GM21360 (cell line): ENCODE measurements around the gene TPRN.

Source experiments
- ATAC-seq: cut with Tn5 transposase; IDR thresholded peaks from one replicate; pipeline ENCODE4 v1.9.1; 2021; ENCODE audit warnings: mild to moderate bottlenecking, moderate library complexity; ENCODE audit not compliant: unreplicated experiment

The TPRN gene

GRCh38 chr9:137236936-137237421 lies 36.4 kb upstream of the TPRN start:
- ATAC-seq = no peak

DNA sequence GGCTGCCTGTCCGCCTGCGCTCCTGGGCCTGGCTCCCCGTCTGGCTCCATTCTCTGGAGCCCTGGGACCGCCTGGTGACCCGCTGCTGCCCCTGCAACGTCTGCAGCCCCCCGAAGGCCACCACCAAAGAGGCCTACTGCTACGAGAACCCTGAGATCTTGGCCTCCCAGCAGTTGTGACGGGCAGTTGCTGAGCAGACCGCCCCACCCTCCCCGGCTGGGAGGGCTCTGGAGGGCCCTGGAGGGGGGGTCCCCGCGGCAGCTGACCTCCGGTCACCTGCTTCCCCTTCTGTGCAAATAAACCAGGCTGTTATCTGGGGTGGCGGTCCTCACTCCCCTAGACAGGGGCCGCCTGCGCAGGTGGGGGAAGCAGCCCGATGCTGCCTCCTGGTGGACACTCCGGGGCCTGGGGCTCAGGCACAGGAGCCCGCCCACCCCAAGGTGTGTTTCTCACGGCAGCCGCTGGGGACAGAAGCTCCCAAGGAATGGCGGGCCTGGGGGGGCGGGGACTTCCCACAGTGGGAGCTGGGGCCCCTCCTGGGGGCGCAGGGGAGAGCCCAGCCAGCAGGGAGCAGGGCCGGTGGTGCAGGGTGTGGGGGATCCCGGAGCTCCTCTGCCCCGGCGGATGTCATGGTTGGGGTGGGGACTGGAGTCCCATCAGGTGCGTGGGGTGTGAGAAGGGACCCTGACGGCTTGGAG lies 35.8 kb upstream of the TPRN start:
- no peak for ATAC-seq

DNA sequence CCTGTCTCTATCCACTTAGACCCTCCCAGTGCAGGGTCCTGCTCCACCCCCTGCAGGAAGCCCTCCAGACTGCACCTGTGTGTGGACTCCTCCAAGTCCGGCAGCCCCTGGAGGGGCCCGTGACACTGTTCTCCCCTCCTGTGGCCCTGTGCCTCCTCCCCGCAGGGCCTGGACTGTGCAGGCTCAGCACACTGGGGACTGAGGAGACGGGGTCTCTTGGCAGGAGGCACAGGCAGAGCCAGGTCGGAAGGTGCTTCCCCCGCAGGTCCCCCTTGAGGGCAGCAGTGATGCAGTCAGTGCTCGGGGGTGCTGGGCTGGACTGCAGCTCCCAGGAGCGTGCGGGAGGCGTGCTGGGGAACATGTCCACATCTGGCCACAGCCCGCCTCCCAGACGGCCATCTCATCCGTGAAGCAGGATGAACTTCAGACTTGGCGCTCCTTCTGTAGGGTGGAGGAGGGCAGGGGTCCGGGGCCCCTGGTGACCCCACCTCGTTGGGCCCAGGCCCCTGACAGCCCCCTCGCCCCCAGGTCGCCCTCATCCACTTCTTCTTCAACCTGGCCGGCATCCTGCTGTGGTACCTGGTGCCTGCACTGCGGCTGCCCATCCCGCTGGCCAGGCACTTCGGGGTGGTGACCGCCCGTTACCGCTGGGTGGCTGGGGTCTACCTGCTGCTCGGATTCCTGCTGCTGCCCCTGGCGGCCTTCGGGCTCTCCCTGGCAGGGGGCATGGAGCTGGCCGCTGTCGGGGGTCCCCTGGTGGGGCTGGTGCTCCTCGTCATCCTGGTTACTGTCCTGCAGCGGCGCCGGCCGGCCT lies 35.1 kb upstream of the TPRN start:
- no peak for ATAC-seq

DNA sequence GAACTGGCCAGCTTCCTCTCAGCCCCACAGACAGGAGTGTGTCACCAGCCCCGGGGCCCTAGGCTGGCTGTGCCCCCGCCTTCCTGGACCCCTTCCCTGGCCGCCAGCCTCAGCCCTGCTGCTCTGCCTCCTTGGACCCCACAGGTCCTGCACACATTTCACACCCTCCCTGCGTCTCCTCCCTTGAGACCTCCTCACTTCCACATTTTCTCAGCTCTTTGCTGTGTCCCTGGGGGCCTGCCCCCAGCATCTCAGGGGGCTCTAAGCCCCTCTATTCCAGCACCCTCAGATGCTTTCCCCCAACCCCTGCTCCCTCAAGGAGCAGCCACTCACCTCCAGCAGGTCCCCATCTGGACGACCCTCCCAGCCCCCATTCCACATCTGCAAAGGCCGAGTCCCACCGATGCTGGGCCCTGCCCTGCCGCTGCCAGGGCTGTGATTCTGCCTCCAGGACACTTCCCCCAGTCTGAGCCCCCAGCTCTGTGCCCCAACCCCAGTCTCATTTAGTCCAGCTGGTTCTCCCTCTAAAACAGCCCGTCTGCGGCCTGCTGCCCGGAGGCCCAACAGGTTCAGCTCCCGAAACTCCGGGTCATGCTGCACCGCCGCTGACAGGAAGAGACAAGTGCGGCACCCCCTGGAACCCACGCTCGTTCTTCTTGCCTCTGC lies 34.4 kb upstream of the TPRN start:
- ATAC-seq = no peak

DNA sequence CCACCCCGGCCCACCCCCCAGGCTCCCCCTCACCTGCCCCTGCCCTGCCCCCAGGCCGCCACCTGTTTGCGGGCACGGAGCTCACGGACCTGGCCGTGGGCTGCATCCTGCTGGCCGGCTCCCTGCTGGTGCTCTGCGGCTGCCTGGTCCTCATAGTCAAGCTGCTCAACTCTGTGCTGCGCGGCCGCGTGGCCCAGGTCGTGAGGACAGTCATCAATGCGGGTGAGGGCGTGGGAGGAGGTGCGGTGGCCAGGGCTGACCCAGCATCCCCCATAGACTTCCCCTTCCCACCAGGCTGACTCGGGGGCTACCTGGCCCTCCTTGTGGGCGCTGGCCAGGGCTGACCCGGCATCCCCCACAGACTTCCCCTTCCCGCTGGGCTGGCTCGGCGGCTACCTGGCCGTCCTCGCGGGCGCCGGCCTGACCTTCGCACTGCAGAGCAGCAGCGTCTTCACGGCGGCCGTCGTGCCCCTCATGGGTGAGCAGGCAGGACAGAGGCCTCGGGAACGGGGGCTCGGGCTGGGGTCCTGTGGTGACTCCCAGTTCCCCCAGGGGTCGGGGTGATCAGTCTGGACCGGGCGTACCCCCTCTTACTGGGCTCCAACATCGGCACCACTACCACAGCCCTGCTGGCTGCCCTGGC lies 33.6 kb upstream of the TPRN start:
- no peak for ATAC-seq

- no peak for ATAC-seq
Observed at GRCh38 chr9:137233143-137233980, 32.8 kb upstream of the TPRN start.

GRCh38 chr9:137232510-137232909 lies 32.0 kb upstream of the TPRN start:
- ATAC-seq = no peak

DNA sequence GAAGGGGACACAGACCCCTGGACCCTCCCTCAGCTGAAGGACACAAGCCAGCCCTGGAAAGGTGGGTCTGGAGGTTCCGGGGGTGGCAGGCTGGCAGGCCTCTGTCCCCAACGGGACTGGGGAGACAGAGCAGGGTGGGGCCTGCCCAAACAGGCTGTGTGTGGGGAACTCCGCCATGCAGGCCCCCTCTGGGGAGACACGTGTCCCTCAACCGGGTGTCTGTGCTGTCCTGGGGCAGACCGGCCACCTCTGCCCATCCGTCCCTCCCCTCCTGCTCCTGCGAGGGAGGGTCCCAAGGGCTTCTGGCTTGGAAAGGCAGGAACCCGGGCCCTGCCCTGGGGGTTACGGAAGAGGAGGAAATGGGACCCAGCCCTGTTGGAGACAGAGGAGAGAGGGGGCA lies 31.6 kb upstream of the TPRN start:
- no peak for ATAC-seq

- no peak for ATAC-seq
Observed at GRCh38 chr9:137231372-137232039, 31.0 kb upstream of the TPRN start.

DNA sequence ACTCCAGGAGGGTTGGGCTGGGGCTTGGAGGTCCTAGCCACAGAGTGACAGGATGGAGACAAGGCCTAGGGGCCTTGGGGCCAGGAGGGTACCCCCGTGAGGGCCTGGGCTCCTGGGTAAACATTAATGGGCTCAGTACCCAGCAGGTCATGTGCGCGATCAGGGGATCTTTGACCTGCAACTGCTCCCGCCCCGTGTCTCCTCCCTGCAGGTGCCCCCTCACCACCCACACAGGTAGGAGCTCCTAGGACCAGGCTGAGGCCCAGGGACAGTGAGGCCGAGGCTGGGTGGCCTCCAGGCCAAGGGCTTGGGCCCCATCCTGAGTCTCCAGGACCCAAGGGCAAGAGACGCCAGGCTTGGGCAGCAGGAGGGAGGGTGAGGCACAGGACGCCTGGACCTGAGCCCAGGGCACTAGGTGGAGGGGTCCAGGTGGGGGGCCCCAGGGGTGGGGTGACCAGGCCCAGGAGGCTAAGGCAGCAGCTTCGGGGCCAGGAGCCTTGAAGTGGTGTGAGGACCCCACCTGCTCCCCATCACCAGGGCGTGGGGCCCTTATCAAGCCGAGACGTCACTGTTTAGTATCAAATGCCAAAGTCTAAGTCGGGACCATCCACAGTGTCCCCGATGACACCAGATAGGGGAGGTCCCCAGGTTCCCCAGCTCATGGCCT lies 30.3 kb upstream of the TPRN start, which contains the start of gene SLC34A3:
SLC34A3 (plus strand) TSS at position 197 of the 667 bp plus-strand sequence. CDS start 802 bp downstream, outside the sequence.
- ATAC-seq = no peak

GRCh38 chr9:137229903-137230704 lies 29.6 kb upstream of the TPRN start:
- ATAC-seq = no peak

GRCh38 chr9:137228968-137229896 lies 28.7 kb upstream of the TPRN start:
- no peak for ATAC-seq

- no peak for ATAC-seq
Observed at GRCh38 chr9:137228506-137228967, 28.0 kb upstream of the TPRN start.

DNA sequence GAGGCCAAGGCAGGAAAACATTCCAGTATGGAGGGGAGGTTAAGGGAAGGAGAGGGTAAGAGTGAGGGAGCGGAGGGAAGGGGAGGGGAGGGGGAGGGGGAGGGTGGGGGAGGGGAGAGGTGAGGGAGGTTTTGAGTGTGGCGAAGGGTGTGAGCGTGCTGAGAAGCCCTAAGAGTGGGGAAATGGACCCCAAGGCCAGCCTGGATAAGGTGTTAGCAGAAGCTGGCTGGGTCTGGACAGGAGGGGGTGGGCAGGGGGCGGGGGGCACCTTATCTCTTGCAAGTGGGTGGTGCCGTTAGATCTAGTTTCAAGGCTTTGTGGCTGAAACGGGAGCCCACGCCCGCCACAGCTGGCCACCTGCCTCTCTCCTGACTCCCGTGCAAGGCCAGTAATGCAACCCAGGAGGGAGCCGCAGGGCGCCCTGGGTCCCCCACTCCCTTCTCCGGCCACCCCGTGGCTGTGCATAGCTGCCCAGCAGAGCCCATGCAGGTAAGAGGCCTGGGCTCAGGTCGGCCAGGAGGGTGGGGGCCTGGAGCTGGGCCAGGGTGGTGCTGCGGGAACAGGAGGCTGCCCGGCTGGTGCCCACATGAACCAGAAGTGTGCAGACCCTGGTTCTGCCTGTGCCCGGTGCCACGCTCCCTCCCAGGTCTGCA lies 27.4 kb upstream of the TPRN start:
- ATAC-seq = no peak

DNA sequence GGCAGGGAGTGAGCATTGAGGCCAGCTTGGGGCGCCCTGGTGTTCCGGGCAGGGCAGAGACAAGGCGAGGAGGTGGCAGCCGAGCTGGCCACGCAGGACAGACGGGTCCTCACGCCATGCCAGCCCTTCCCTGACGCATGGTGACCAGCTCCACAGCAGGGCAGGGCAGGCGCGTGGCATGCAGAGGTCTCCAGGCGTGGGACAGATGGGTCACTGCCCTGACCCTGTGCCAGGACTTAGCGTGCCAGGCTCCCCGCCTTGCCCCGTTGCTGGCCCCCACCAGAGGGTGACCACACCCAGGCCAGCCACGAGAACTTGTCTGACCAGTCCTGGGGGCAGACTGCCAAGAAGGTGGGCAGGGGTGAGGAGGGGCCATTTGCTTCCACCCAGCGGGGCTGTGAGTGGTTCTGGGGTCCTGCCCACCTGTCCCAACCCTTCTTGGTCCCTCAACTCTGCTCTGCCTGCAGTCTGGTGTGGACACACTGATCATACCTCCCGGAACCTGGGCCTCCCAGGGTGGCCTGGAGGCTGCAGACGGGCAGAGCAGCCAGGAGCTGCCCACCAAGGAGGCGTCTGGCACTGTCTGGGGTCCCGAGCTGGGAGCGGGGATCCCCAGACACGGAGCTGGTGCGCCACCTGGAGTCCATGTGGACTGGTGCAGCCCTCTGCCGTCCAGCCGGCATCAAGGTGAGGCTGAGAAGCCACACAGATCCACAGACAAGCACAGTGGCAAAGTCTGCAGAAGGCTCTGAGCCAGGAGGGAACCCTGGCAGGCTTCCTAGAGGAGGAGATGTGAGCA lies 26.7 kb upstream of the TPRN start, which contains the start of gene RNF224:
RNF224 (plus strand) TSS at position 449 of the 799 bp plus-strand sequence. CDS start 834 bp downstream, outside the sequence.
- no peak for ATAC-seq
